Activated CD4-positive, alpha-beta T cell treated with anti-CD3 and anti-CD28 coated beads, Interleukin-2, amount 50 U/mL, for 24 hours (primary cell): ENCODE data around the gene RFX5.

ENCODE experiments used
- DNase-seq, 2 donors: peaks; one replicate each; pipeline ENCODE4 v3.0.0-alpha.2; 2020; ENCODE audit warnings: low read depth in 1 of 2, low spot score in 1 of 2

Gene RFX5

DNA sequence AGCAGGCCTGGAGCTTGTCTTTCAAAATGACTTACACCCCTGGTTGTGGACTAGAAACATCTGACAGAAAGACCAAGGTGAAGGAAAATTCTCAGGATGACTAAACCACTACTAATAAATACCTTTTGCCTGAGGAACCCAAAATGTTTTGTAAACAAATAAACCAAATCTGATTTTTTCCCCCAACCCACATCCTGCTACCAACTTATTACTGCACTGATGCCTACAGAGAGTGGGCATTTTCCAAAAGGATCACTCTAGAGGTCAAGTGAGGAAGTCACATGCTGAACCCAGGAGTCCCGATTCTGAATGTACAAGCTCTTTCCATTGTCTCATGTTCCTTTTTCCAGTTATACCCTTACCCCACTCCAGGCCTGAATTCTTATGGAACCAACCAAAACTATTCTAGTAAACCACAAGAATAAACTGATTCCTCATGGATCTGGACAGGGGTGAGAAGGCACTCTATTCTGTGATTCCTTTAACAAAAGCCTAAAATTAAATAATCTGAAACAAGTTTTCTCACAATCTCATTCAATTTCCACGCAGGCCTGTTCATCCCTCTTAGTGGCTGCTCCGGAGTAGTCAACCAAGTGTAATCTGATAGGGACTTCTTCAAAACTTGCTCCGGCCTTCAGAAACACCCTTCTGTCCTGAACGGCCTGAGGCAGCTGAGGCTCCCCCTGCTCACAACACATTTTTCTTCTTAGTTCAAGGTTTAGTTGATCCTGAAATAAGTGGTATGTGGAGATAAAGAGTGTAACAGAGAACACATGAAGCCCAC is 21.2 kb downstream of the RFX5 start:
- no peak for DNase-seq

- no peak for DNase-seq
These were observed 21.8 kb downstream of the RFX5 start for GRCh38 chr1:151325231-151325630.

DNA sequence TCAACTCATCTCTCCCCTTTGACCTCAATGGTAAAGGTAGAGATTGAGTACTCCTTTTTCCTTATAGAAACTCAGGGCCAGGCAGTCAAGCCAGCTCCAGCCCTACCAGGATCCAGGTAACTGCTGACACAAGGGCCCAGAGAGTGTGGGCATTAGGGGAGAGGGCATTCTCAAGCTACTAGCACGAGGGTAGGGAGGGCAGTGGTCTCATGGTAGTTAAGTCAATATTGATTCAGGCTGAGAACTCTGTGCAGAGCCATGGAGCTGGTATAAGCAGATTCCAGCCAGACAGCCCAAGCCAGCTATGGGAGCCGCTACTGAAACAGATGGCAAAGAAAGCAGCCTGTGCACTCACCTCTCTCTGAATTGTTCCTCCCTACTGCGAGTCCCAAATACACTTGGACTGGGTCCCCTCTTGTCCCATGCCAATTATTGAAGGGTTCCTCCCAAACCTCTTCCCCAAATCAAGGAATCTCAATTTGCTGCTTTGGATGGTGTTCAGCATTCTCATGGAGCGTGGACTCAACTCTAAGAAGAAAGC is 22.6 kb downstream of the RFX5 start:
- no peak for DNase-seq

- DNase-seq: no peak
These were observed 28.1 kb downstream of the RFX5 start for GRCh38 chr1:151318975-151319374.

DNA sequence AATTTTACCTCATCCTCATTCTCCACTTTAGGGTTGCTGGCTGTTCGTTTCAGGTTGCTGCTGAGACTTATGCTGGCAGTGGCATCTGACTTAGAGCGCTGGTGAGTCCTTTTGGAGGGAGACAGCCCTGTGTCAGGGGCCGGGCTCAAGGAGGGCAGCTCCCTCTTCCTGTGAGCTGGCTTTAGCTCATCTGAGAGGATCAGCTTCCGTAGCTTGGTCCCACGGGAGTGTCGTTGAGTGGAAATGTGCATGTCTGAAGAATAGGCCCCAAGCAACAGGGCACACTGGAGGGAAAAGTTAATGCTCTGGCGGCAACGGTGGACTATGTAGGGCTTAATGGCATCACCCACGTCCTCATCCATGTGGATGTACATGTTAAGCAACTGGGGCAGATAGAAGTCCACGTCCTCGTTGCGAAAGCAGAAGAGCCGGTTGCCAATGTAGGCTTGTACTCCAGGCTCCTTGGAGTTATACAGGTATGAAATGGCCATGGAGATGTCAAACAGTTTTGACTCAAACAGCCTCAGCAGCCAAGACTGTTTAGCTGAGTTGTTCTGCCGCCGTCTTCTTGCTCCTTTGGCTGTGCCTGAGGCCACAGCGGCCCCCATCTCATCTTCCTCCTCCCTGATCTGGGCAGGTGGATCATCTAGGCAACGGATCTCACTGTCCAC is 31.4 kb downstream of the RFX5 start:
- DNase-seq: no peak

GRCh38 chr1:151314137-151314875 is 32.7 kb downstream of the RFX5 start:
- DNase-seq: no peak

- DNase-seq: no peak
These were observed 33.6 kb downstream of the RFX5 start for GRCh38 chr1:151313501-151313900.

DNA sequence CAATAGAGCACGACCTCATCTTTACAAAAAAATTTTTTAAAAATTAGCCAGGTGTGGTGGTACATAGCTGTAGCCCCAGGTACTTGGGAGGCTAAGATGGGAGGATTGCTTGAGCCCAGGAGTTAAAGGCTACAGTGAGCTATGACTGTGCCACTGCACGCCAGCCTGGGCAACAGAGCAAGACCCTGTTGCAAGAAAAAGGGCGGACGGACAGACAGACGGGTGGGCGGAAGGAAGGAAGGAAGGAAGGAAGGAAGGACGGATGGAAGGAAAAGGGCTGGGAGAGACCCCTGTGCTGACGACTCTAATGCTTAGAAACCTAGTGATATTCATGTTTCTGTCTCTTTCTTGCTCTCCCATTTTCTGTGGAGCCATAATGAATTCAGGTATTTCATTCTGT is 34.2 kb downstream of the RFX5 start:
- DNase-seq: no peak

DNA sequence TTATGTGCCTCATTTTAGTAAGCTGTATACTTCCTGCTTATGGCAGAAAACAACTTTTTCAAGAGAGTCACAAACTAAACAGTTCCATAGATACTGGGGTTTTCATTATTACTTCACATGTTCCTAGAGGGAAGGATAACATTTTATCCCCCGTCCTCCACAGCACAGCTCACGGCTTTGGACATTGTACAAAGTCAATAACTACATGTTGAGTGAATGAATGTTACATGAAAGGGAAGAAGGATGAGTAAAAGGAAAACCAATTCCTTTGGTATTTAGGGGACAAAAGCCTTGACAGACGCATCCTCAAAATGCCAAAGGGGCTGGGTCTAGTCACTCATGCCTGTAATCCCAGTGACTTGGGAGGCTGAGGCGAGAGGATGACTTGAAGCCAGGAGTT is 34.6 kb downstream of the RFX5 start:
- no peak for DNase-seq

DNA sequence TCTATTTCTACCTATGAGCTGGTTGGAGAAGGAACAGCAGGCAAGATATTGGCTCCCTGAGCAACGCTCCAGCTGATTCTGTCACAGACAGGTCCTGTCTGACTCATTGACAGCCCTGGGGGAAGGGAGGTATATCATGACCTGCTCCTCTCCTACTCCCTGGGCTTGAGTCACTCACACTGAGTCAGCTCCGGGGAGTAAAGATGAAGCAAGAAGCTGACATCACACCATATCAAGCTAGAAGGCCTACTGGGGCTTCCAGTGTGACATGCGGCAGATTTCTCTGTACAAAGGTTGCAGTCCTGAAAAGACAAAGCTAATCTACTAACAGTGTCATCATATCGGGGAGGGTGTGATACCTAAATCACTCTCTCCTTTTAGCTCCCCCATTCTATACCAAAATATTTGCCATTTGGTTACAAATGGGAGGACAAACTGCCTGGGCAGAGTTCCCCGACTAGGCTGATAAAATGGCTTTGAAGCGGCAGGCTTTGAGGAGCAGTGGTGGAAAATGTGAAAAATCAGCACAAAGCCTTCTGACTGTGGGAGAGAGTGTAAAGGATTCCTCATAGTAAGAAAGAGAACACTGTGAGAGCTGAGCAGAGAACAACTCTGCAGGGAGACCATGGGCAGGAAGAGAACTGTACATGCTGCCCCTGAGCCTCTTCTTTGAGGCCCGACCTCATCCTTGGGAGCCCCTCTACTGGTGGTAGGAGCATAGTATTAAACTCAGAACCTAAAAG is 35.3 kb downstream of the RFX5 start:
- DNase-seq: peak; percentile 40 to 90

DNA sequence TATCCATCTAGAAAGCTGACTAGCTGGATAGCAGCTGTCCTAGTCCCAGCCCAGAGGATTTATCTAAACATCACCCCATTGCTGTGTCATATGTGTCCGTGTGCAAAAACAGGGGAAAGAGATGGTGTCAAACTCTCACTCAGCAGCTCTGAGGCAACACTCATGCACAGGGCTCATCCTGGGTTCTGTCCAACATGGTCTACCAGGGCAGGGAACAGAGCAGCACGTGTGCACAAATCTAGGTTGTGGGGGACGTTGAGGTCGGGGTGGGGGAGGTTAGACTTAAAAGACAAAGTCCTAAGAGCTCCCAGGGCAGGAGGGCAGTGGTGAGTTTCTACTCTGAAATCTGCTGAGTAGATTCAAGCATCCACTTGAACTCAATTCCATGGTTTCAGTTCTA is 36.0 kb downstream of the RFX5 start:
- no peak for DNase-seq

DNA sequence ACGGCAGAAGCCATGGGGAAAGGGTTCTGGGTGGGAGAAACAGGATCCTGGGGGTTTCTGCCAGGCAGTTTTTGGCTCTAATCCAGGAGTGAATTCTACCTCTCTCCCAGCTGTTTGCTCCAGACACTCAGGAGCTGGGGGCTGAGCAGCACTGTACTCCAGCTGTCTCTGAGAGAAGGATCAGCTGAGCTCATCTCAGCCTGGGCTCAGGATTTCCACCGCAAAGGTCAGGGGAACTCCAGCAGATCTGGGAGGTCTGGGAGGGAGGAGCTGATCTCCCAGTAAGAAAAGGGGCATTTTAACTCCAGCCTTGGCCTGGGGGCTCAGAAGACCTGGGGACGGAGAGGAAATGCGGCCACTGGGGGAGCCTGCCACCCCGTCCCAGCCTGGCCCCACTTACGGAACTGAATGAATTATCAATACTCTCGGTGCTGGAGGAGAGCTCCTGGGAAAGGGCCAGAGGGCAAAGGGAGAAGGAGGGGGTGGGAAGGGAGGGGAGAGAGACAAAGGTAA is 37.2 kb downstream of the RFX5 start:
- no peak for DNase-seq

DNA sequence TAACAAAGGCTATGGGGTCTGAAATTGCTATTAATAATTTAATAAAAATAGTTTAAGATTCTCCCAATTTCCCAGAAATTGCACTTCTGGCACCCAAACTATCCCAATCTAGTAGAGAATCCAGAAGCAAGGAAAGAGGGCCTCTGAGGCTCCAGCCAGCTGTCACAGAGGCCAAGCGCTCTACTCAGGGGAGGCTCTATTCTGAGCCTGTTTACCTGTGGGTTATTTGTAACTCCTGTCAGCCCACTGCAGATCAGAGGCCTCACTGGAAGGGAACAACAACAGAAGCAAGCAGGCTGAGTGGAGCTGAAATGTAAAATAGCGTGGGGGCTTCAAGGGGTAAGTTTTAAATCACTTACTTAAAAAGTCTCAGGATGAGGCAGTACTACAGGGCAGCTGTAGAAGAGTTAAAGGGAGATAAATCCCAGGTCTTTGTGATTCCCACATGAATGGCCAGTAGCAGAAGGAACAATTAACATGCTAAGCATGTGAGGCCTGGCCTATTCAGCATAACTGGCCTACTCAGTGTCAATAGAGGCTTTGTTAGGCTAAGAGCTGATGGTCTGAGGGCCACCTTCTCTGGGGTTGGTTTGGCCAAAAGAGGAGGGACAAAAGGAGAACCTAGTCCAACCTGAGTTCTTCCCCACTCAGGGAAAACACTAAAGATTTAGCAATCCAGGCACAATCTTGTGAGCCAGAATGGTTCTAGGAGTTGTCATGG is 52.1 kb downstream of the RFX5 start:
- no peak for DNase-seq

DNA sequence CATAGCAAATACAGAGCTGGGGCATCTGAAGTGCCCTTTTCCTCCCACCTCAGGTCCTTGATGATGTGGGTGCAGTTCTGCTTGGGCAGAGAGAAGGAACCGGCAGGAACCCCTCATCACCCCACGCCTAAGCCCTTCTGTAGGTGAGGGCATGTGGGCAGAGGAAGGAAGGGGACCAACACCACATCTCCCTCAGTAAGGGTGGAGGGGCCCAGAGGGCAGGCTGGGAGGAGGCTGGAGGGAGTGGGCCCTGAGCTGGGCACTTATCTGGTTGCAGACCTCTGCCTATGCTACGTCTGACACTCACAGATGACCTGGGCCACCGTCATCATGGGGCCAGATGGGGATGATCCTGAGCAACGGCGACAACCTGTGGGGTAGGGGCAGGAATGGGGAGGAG is 54.0 kb downstream of the RFX5 start:
- DNase-seq: no peak

- DNase-seq: no peak
These were observed 54.6 kb downstream of the RFX5 start for GRCh38 chr1:151292207-151293030.

- DNase-seq: no peak
These were observed 56.2 kb downstream of the RFX5 start for GRCh38 chr1:151290709-151291303.
